ENCODE measurements around the gene FRS2. TPM values are rescaled to one million over a fixed set of nuclear protein-coding genes. Genes with fewer than 3 reads are reported as not detected.

The FRS2 gene
- total RNA-seq, 4 donors from 2014 or later, result 39.9 to 70.6 (median 59.1) TPM

GRCh38 chr12:69435644-69436043 is 34.5 kb upstream of the FRS2 start:
- Histone ChIP-seq H3K27ac (peak overlapping the region in 2 of 4 donors; percentile 24 to 35), H3K36me3 (no peaks in the 10 kb centered on the region), H3K4me1 (peaks cover 0 to 29% (median 0%) of the 10 kb centered on the region in 3 donors), H3K27me3 (no peaks in the 10 kb centered on the region), H3K4me3 (no peak overlapping the region), H3K9me3 (no peaks in the 10 kb centered on the region)
- WGBS, 2 donors (ENCODE audit: low coverage in 1 of 2), result 38 to 80% methylated on average over 1 of the region's 1 CpG
- no peak for TF ChIP-seq POLR2AphosphoS5 (IDR thresholded peaks at IDR 0.05)
- no peak for TF ChIP-seq POLR2A (IDR thresholded peaks at IDR 0.05)
- no peak for TF ChIP-seq CTCF (IDR thresholded peaks at IDR 0.05)
- TF ChIP-seq EP300 (IDR thresholded peaks at IDR 0.05), result no peak
- ATAC-seq, result no peak

- Histone ChIP-seq H3K36me3 (no peaks in the 10 kb centered on the region), H3K9me3 (no peaks in the 10 kb centered on the region), H3K4me1 (peaks cover 0 to 16% (median 0%) of the 10 kb centered on the region in 3 donors), H3K27me3 (no peaks in the 10 kb centered on the region), H3K27ac (no peak overlapping the region), H3K4me3 (no peak overlapping the region)
- TF ChIP-seq EP300 (IDR thresholded peaks at IDR 0.05) (no peak), POLR2AphosphoS5 (IDR thresholded peaks at IDR 0.05) (no peak), POLR2A (IDR thresholded peaks at IDR 0.05) (no peak), CTCF (IDR thresholded peaks at IDR 0.05) (no peak)
- 50 to 58% methylated on average over 2 of the region's 2 CpGs for WGBS, 2 donors (ENCODE audit: low coverage in 1 of 2)
- no peak for ATAC-seq
Observed at GRCh38 chr12:69437073-69437472, 33.1 kb upstream of the FRS2 start.

- peaks cover 0 to 15% (median 0%) of the 10 kb centered on the region in 3 donors for H3K4me1 ChIP-seq
- no peak overlapping the region for H3K27ac ChIP-seq
- no peak overlapping the region for H3K4me3 ChIP-seq
- no peaks in the 10 kb centered on the region for H3K27me3 ChIP-seq
- no peak for TF ChIP-seq POLR2A (IDR thresholded peaks at IDR 0.05)
- H3K36me3 ChIP-seq, result no peaks in the 10 kb centered on the region
- 90% methylated on average over 3 of the region's 3 CpGs; no CpG with 5 or more reads in 1 of the 2 donors for WGBS, 2 donors (ENCODE audit: low coverage in 1 of 2)
- H3K9me3 ChIP-seq, result no peaks in the 10 kb centered on the region
- ATAC-seq, result no peak
Observed at GRCh38 chr12:69438539-69438938, 31.6 kb upstream of the FRS2 start.

- Histone ChIP-seq H3K36me3 (no peaks in the 10 kb centered on the region), H3K4me1 (peaks cover 0 to 14% (median 0%) of the 10 kb centered on the region in 3 donors), H3K27ac (no peak overlapping the region), H3K9me3 (no peaks in the 10 kb centered on the region), H3K4me3 (no peak overlapping the region), H3K27me3 (no peaks in the 10 kb centered on the region)
- no peak for TF ChIP-seq EP300 (IDR thresholded peaks at IDR 0.05)
- TF ChIP-seq CTCF (IDR thresholded peaks at IDR 0.05), result no peak
- no peak for TF ChIP-seq POLR2AphosphoS5 (IDR thresholded peaks at IDR 0.05)
- no peak for ATAC-seq
- WGBS, 2 donors (ENCODE audit: low coverage in 1 of 2), result 93 to 98% methylated on average over 3 of the region's 3 CpGs
Observed at GRCh38 chr12:69440016-69440415, 30.2 kb upstream of the FRS2 start.

DNA sequence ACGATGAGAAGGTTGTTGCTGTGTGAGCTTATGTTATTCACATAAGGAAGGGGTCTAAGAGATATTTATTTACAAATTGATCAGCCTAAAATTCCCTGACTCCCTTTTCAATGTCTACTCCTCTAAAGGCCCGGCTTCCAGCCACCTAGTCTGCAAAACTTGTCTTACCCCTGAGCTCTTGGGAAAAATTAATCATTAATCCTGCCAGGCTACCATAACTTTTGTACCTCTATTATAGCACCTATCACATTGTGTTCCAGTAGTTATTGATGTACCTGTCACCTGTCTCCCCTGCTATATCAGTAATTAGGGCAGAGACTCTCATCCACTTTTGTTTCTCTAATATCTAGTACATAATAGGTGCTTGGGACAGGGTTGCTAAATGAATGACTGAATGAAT is 29.3 kb upstream of the FRS2 start:
- WGBS, 2 donors (ENCODE audit: low coverage in 1 of 2), result 53 to 63% methylated on average over 2 of the region's 2 CpGs
- no peak for ATAC-seq
- Histone ChIP-seq H3K36me3 (no peaks in the 10 kb centered on the region), H3K4me3 (no peak overlapping the region), H3K27ac (no peak overlapping the region), H3K27me3 (no peaks in the 10 kb centered on the region), H3K9me3 (no peaks in the 10 kb centered on the region), H3K4me1 (peaks cover 0 to 6% (median 0%) of the 10 kb centered on the region in 3 donors)
- TF ChIP-seq EP300 (IDR thresholded peaks at IDR 0.05) (no peak), CTCF (IDR thresholded peaks at IDR 0.05) (no peak), POLR2A (IDR thresholded peaks at IDR 0.05) (no peak), POLR2AphosphoS5 (IDR thresholded peaks at IDR 0.05) (no peak)

Data from gastroesophageal sphincter (tissue), 4 donors.